Spleen (tissue), 11 donors: ENCODE data around the gene PLCG2. TPM values are rescaled to one million over a fixed set of nuclear protein-coding genes. Genes with fewer than 3 reads are reported as not detected.
A peak's percentile ranks its signal among the peaks of the same experiment; 100 is the strongest.

Experiments used
- DNase-seq: peaks from one replicate; pipeline ENCODE4 v3.0.0-alpha.2; 2020
- H3K27ac ChIP-seq, 8 donors: fragments of 200-600 bp; sonication (generic) in 7 of 8; 1 replicate in 4 of 8; 2 replicates in 4 of 8; pipeline versions ENCODE4 v1.5.0 to v1.8.0; 2016 to 2021; ENCODE audit warnings: inconsistent platforms in 4 of 8, mild to moderate bottlenecking in 4 of 8, moderate library complexity in 1 of 8
- H3K27me3 ChIP-seq, 7 donors: fragments of 200-600 bp; sonication (generic) in 6 of 7; replicated peaks in 1 of 7; 1 replicate in 4 of 7; 2 replicates in 3 of 7; pipeline versions ENCODE4 v1.5.0 to v1.8.0; 2016 to 2021; ENCODE audit warnings: inconsistent platforms in 3 of 7, mild to moderate bottlenecking in 1 of 7
- H3K36me3 ChIP-seq, 6 donors: fragments of 200-600 bp; sonication (generic) in 5 of 6; 1 replicate in 4 of 6; 2 replicates in 2 of 6; pipeline versions ENCODE4 v1.5.0 to v1.8.0; 2016 to 2021; ENCODE audit warnings: inconsistent platforms in 2 of 6
- H3K4me1 ChIP-seq, 6 donors: fragments of 200-600 bp; sonication (generic) in 5 of 6; 1 replicate in 3 of 6; 2 replicates in 3 of 6; pipeline versions ENCODE4 v1.5.0 to v1.8.0; 2016 to 2021; ENCODE audit warnings: inconsistent platforms in 3 of 6
- H3K4me3 ChIP-seq, 8 donors: fragments of 200-600 bp; sonication (generic) in 7 of 8; 1 replicate in 4 of 8; 2 replicates in 4 of 8; pipeline versions ENCODE4 v1.5.0 to v1.8.0; 2016 to 2021; ENCODE audit warnings: inconsistent platforms in 4 of 8, mild to moderate bottlenecking in 4 of 8, moderate library complexity in 2 of 8
- H3K9me3 ChIP-seq, 8 donors: fragments of 200-600 bp; sonication (generic) in 7 of 8; 1 replicate in 4 of 8; 2 replicates in 4 of 8; pipeline versions ENCODE4 v1.5.0 to v1.8.0; 2016 to 2021; ENCODE audit warnings: inconsistent platforms in 4 of 8
- CTCF ChIP-seq, 11 experiments: fragments of 200-600 bp in 7 of 11; fragments of 450-650 bp in 4 of 11; sonication (generic) in 4 of 11; IDR thresholded peaks in 8 of 11; conservative IDR thresholded peaks in 3 of 11; 1 replicate in 7 of 11; 2 replicates in 4 of 11; pipeline versions ENCODE4 v1.4.0 to v1.8.0; 2016 to 2021; ENCODE audit warnings: antibody characterized with exemption in 11 of 11, inconsistent platforms in 4 of 11, mild to moderate bottlenecking in 1 of 11
- POLR2A ChIP-seq, 3 donors: fragments of 450-650 bp; IDR thresholded peaks; one replicate each; pipeline ENCODE4 v1.5.1; 2017; ENCODE audit warnings: antibody characterized with exemption in 3 of 3, mild to moderate bottlenecking in 1 of 3
- POLR2AphosphoS5 ChIP-seq, 3 donors: sonication (generic); formaldehyde crosslinking; IDR thresholded peaks; one replicate each; pipeline ENCODE4 v1.5.1; 2017; ENCODE audit warnings: antibody characterized with exemption in 3 of 3
- WGBS, 5 donors: extraction: QIAGEN DNeasy Blood & Tissue Kit in 3 of 5; methylation state at CpG; one replicate each; pipeline versions ENCODE4 v1.1.5 to v1.1.7; 2013 to 2018; 5-methylcytosine and 5-hydroxymethylcytosine counted together
- intact Hi-C: fragments of 100-400 bp; cut with DNase I; formaldehyde crosslinking; loops from one replicate; pipeline ENCODE4 v1.15.0; 2023; ENCODE audit warnings: low total_unique reads
- polyA plus RNA-seq, 3 donors: library from polyadenylated mRNA; stranded (reverse); fragments of 200-250 nt; gene quantifications; one replicate each; pipeline ENCODE4 v1.2.1, GENCODE V29; 2013
- total RNA-seq, 7 donors: library from RNA; depleted of rRNA in 3 of 7; stranded (reverse); fragments of >200 nt in 3 of 7; fragmentation: NEBNext Ultra II Directional in 4 of 7; extraction: Animal tissue kit (Norgen Biotek cat#: 25700) in 4 of 7; gene quantifications; one replicate each; pipeline versions ENCODE4 v1.1.0 to v1.2.1, GENCODE V29; 2016 to 2021
- donor health status: healthy with polysubstance abuse.
- donor health status: DM: no; HTN: no; CAD: no; lungs with moderate emphysema.
- donor health status: DM: no; HTN: no; CAD: no.
- donor health status: Bipolar disorder and iron deficiency.
- donor health status: healthy.
- donor health status: DM: no; HTN: no; CAD: no.
- donor health status: DM: yes; HTN: yes; CAD: no.

The PLCG2 gene
- total and polyA plus RNA-seq, 10 donors = 57.1 to 277 (median 145) TPM

- intact Hi-C loops = no loop called here
- Histone ChIP-seq H3K36me3 (no peaks in the 10 kb centered on the region), H3K27ac (peak overlapping the region; percentile 60 to 95 (median 88)), H3K4me1 (peaks cover 25 to 95% (median 84%) of the 10 kb centered on the region in 6 donors), H3K27me3 (no peaks in the 10 kb centered on the region), H3K9me3 (no peaks in the 10 kb centered on the region), H3K4me3 (peak overlapping the region in 1 of 8 donors; percentile 51)
- 78 to 85% (median 80%) methylated on average over 8 of the region's 8 CpGs for WGBS, 5 donors
- TF ChIP-seq POLR2AphosphoS5 (IDR thresholded peaks at IDR 0.05) = peak in 1 of 3 donors; percentile 52
- no peak for TF ChIP-seq CTCF (IDR thresholded peaks at IDR 0.05 in 8 of 11, conservative IDR thresholded peaks at IDR 0.05 in 3 of 11)
- TF ChIP-seq POLR2A (IDR thresholded peaks at IDR 0.05) = no peak
- DNase-seq = peak; percentile 78
These were observed 37.7 kb downstream of the PLCG2 start for GRCh38 chr16:81816793-81817210.

DNA sequence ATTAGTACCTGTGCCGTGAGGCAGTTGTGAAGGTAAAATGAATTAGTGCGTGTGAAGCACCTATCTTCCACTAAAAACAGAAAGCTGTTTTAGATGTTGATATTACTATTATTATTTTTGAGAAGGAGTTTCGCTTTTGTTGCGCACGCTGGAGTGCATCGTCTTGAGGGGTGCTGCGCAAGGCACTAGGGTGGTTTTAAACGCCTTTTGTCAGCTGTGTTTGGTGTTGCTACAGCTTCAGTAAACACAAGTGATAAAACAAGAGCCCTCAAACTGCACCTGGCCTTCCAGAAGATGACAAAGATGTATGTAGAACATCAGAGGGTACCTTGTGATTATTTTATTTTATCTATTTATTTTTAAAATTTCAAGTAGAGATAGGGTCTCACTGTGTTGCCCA lies 38.2 kb downstream of the PLCG2 start:
- Histone ChIP-seq H3K4me1 (peaks cover 28 to 96% (median 89%) of the 10 kb centered on the region in 6 donors), H3K36me3 (no peaks in the 10 kb centered on the region), H3K27me3 (no peaks in the 10 kb centered on the region), H3K4me3 (peak overlapping the region in 1 of 8 donors; percentile 51), H3K9me3 (no peaks in the 10 kb centered on the region), H3K27ac (peak overlapping the region; percentile 60 to 95 (median 88))
- no peak for DNase-seq
- TF ChIP-seq POLR2A (IDR thresholded peaks at IDR 0.05) (no peak), CTCF (IDR thresholded peaks at IDR 0.05 in 8 of 11, conservative IDR thresholded peaks at IDR 0.05 in 3 of 11) (no peak), POLR2AphosphoS5 (IDR thresholded peaks at IDR 0.05) (no peak)
- 48 to 73% (median 68%) methylated on average over 8 of the region's 8 CpGs for WGBS, 5 donors
- intact Hi-C loops = no loop called here

- intact Hi-C loops = no loop called here
- Histone ChIP-seq H3K27me3 (no peaks in the 10 kb centered on the region), H3K27ac (peak overlapping the region; percentile 60 to 95 (median 88)), H3K4me3 (peak overlapping the region in 1 of 8 donors; percentile 51), H3K36me3 (no peaks in the 10 kb centered on the region), H3K9me3 (no peaks in the 10 kb centered on the region), H3K4me1 (peaks cover 32 to 99% (median 96%) of the 10 kb centered on the region in 6 donors)
- WGBS, 5 donors = 39 to 50% (median 42%) methylated on average over 12 of the region's 12 CpGs
- peak; percentile 88 for DNase-seq
- peak in 1 of 3 donors; percentile 83 for TF ChIP-seq POLR2AphosphoS5 (IDR thresholded peaks at IDR 0.05)
- TF ChIP-seq POLR2A (IDR thresholded peaks at IDR 0.05) = no peak
These were observed 38.9 kb downstream of the PLCG2 start for GRCh38 chr16:81817789-81818567.

- Histone ChIP-seq H3K36me3 (no peaks in the 10 kb centered on the region), H3K27ac (peak overlapping the region; percentile 60 to 95 (median 88)), H3K4me3 (peak overlapping the region in 1 of 8 donors; percentile 51), H3K27me3 (no peaks in the 10 kb centered on the region), H3K9me3 (no peaks in the 10 kb centered on the region), H3K4me1 (peaks cover 34 to 99% (median 97%) of the 10 kb centered on the region in 6 donors)
- 63 to 85% (median 72%) methylated on average over 1 of the region's 1 CpG for WGBS, 5 donors
- intact Hi-C loops = no loop called here
- no peak for DNase-seq
- no peak for TF ChIP-seq POLR2AphosphoS5 (IDR thresholded peaks at IDR 0.05)
- TF ChIP-seq CTCF (IDR thresholded peaks at IDR 0.05 in 8 of 11, conservative IDR thresholded peaks at IDR 0.05 in 3 of 11) = no peak
- TF ChIP-seq POLR2A (IDR thresholded peaks at IDR 0.05) = no peak
These were observed 39.4 kb downstream of the PLCG2 start for GRCh38 chr16:81818568-81818896.
